NCI-H2227 (cell line): ENCODE results near the gene TDRD12.
"Not testable (repeated sequence)": the region's sequence is repeated elsewhere in the genome, so short reads cannot be mapped to it uniquely, and the experiment has no call there.

Source experiments
- DNase-seq: peaks from one replicate; lab custom pipeline; 2025; ENCODE audit not compliant: unreplicated experiment; lab: John Stamatoyannopoulos, UW

The TDRD12 gene

DNA sequence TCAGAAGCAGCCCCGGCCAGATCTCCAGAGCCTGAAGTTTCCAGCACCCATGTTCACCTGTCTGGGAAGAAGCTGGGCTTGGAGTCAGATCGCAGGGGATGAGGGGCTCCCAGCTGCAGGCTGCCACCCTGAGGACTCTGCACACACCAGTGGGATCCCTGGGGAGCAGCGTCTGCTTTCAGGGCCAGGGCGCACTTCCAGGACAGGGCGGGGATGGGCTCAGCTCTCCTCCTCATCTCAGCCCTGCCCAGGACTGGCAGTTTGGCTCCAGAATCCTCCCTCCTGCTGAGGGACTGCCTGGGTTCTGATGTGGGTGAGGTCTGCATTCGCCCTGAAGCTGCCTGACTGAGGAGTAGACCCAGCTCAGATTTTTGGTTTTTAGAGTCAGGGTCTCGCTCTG, 146.5 kb downstream of the TDRD12 start:
- DNase-seq = no peak

DNA sequence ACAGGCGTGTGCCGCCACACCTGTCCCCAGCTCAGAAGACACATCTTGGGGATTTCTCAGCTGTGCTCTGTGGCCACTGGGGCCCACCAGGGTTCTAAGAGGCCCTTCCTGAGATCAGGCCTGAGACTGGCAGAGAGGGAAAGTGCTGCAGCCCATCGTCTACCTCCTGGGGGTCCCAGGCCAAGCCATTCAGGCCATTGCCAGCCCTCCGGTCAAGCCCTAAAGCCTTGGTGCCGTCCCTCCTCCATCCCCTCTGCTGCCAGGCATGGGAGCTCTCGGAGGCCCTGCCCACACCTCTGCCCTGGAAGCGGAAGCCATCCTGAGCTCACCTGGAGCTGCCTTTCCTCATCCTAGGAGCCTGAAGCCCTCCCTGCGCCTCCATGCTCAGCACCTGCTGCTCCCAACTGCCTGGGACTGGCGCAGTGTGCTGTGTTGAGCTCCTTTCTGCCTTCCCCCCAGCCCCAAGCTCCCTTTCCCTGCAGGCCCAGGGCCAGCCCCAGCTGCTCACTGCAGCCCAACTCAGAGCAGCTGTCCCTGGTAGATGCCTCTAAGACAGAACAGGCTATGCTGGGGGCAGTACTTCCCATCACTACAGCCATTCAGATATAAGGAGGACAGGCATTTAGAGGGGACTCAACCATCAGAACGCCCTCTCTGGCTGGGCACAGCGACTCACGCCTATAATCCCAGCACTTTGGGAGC, 147.1 kb downstream of the TDRD12 start:
- no peak for DNase-seq

DNA sequence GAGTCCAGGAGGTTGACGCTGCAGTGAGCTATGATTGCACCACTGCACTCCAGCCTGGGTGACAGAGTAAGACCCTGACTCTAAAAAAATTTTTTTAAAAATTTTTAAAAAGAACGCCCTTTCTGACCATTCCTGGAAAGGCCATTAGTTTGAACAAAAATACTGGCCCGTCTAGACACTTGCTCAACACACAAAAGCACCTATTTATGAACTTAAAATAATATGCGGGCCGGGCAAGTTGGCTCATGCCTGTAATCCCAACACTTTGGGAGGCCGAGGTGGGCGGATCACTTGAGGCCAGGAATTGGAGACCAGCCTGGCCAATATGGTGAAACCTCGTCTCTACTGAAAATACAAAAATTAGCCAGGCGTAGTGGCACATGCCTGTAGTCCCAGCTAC, 147.9 kb downstream of the TDRD12 start:
- DNase-seq = not testable (repeated sequence)

DNA sequence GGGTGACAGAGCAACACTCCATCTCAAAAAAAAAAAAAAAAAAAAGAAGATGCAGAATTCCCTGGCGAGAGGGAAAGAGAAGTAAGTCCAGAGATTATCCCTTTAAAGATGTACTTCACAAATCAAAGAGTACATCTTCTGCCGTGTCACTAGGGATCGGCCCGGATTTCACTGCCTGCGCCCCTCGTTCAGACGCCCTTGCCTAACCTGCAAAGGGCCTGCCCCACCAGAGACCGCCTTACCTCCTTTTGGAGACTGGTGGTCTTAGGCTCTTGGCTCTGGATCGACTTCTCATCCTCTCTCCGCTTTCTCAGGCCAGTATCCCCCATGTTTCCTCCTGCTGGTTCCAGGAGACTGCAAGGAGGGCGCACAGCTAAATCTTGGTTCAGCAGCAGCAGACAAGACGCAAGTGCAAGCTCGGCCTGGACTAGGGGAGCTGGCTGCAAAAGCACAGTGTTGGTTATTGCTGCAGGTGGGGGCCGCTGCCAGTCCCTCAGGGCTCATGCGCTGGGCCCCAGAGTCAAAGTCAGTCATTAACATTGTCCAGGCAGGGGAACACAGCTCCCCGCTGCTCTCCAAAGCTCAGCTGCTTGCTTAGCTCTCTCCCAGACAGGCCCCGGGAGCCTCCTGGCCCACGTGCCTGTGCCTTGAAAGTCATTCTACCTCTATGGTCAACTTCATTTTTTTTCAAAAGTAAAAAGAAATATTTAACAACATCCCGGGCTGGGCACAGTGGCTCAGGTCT, 148.8 kb downstream of the TDRD12 start:
- DNase-seq = no peak

DNA sequence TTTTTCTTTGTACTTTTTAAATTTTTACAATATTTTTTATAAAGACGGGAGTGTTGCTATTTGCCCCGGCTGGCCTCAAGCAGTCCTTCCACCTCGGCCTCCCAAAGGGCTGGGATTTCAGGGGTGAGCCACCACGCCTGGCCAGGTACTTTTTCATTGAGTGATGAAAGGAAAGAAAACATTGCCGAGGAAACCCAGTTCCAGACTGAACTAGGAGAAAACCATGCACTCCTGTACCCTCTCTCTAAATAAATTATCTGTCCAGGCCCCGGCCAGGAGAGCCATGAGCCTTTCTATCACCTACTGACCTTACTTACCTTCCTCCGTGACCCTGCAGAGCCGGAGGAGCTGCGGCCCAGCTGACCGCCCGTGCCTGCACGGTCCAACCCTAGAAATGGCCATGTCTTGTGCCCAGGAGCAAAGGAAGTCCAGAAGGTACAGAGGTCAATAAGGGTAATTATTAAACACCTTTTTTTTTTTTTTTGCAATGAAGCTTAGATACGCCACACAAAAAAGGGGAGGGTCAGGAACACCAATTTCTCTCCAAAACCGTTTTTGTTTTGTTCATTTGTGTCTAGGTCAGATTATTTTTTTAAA, 149.9 kb downstream of the TDRD12 start, which contains the start of gene SLC7A9:
TSS of gene SLC7A9 (minus strand) at position 399 of the 597 bp plus-strand sequence. CDS start 1,233 bp downstream, outside the sequence.
- DNase-seq = no peak

DNA sequence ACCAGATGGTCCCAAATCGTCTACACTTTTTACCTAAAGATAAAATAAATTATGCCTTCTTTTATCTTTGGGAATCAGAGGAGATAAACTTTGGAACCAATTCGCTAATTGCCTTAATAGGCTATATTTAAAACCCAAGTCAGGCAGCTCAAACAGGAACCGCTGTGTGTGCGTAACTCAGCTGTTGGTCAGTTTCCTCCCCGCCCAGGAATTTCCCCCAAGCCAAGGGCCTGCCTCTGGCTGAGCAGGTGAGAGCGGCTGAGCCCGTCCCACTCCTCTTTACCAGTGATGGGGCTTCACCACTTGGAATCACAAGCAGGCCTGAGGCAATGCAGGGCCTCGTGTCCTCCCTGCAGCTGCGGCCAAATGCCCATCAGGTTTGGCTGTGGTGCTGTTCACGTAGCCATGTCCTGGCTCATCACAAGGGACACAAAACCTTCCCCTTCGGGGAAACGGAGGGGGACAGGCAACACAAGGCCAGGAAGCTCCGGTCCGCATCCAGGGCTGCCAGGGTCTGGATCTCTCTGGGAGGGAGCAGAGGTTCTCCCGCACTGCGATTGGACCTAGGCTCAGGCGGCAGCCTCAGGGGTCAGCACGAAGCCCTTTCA, 150.5 kb downstream of the TDRD12 start:
- no peak for DNase-seq

DNA sequence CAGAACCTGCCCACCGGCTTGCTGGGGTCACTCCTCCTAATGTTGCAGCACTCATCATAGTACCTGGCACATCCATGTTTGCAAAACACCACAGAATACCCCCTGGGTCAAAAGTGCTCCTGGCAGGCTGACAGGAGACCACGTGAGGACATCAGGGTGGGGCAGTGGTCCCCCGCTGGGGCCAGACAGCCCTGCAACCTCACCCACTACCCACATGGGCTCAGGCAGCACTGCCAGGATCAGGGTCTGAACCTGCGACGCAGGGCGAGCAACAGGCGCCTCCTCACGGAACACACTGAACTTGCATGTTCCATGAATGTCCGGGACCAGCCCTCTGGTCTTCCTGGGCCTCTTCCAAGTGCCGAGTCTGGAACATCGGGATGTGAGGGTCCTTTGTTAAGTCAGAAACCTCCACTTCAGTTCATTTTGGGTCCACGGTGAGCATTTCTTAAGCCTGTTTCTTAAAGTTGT, 151.4 kb downstream of the TDRD12 start:
- DNase-seq = no peak

DNA sequence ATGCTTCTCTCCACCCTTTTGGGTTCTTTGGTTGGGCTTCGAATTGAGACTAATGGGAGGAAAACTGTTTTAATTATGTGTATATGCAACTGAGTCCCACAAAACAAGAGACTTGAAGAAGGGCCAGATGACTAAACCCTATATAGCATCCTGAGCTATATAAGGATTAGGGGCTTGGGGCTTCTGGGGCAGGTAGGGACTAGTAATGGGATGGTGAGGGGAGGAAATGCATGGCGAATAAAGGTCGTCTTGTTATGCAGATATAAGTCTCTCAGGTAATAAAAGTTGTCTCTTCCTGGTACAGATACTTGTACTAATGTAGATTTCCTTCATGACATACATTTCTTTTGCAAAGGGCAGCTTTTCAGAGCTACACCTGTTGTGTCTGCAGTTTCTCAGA, 152.8 kb downstream of the TDRD12 start:
- DNase-seq = no peak

DNA sequence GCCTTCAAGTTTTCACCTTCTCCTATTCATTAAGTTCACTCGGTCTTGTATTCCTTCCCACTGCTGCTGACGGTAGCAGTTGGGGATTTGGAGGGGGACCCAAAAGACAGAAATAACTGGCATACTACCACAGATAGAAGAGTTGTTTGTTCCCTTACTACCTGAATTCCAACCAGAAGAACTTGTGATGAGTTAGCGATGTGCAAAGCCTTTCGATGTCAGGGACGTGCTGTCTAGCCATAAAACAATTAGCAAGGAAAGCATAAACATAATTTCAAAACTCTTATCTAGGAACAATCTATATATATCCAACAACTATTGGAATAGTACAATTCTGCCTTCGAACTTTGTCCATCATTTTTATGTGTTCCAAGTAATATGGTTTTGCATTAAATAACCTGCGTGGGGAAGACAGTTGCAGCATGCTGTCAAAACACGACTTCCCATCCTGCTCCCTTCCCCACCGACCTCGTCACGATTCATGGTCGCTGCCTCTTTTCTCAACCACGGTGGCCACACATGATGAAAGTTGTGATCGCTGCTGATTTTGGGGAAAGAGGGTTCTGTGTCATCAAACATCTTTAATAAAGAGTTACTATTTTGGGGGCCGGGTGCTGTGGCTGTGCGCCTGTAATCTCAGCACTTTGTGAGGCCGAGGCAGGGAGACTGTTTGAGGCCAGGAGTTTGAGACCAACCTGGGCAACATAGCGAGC, 153.8 kb downstream of the TDRD12 start:
- no peak for DNase-seq

DNA sequence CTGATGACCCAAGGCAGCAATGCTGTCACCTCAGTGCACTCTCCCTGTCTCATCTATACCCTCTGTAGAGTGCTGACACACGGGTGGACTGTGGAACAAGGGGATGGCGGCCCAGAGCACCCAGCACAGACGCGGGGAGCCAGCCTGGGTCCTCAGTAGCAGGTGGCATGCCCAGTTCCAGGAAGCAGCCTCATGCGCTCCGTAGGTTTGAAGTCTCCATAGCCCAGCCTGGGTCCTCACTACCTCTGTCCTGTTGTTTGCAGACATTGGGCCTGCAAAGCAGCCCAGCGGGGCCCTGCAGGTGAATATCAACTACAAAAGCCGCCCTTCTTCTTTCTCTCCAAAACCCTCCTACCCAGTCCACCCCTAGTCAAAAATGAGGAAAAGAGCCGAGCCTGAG, 155.0 kb downstream of the TDRD12 start:
- DNase-seq = no peak

DNA sequence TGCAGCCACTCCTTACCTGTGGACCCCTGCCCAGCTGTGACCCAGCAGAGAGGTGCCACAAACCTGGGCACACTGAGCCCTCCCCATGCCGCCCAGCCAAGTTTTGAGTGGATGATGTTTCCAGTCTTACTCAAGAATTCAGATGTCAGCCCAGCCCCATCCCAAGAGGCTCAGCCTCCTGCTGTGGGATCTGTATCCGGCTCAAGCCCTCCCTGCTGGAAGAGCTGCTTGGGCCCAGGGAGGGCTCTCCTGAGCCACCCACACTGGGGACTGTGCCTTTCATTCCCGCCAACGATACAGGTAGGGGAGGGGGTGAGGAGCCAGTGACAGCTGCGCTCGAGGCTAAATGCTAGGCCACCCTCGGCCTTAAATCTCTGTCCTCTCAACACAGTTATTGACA, 155.9 kb downstream of the TDRD12 start:
- DNase-seq = no peak

DNA sequence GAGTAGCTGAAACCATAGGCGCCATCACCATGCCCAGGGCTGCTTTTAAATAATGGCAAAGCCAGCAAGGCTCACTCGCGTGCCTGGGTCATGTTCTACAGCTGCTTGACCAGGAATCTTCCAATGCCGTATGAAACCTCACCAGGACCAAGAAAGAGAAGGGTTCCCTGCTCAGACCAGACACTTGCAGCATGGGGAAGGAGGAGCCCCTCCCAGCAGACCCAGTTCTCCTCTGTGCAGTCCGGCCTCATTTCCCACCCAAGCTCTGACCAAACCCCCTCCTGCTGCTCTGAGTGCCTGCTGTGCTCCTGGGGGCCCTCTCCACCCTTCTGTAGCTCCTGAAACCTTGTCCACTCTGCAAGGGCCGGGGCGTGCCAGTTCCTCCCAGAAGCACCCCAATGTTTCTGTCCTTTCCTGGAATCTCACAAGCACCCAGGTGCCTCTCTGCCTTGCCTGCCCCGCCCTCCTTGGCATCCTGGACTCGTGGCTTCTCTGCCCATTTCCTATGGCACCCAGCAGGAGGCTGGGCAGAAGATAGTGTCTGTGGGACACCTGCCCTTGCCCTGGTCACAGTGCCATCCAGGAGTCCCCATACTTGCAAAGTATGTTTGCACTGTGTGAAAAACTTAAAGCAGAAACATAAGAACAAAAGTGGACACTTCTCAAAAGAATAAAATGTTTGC, 156.8 kb downstream of the TDRD12 start:
- no peak for DNase-seq

DNA sequence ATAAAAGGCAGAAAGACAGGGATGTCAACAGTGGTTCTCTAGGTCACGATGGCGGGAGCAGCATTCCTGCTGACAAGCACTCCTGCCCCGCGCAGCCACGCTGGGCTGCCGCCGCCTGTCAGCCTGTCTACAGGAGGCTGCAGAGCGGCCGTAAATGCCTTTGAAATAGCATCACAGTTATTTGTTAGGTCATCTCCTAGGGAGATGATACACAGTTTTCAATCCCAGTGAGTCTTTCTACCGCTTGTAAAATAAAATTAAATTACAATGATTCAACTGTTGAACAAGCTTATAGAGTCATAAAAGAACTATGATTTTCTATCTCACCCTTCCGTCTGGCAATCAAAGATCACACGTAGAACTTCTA, 157.3 kb downstream of the TDRD12 start:
- DNase-seq = peak; percentile 81
